HEK293 (cell line): ENCODE measurements around the gene ICAM4.

Experiments used
- CTCF ChIA-PET: fragments of 350-600 bp; formaldehyde crosslinking; extraction: SDS; loops from one replicate; lab custom pipeline; 2021; ENCODE audit warnings: antibody characterized with exemption; lab: Yijun Ruan, JAX
- POLR2A ChIA-PET: fragments of 300-600 bp; formaldehyde crosslinking; extraction: SDS; loops from one replicate; lab custom pipeline; 2020; ENCODE audit warnings: antibody characterized with exemption, inconsistent platforms; lab: Yijun Ruan, JAX
- H3K27ac ChIP-seq: fragments of 200-500 bp; sonication (Bioruptor generic); 2 replicates; pipeline ENCODE4 v1.5.1; 2014; ENCODE audit warnings: low read depth, low read length, control low read depth, inconsistent platforms; ENCODE audit errors: extremely low read depth
- H3K36me3 ChIP-seq, 2 experiments: fragments of 200-500 bp in 1 of 2; sonication (Bioruptor generic) in 1 of 2; 1 replicate in 1 of 2; 2 replicates in 1 of 2; pipeline ENCODE4 v1.5.1; 2014 to 2017; ENCODE audit warnings: inconsistent platforms in 2 of 2, low read length in 2 of 2; ENCODE audit not compliant: control insufficient read depth in 2 of 2, insufficient read depth in 1 of 2
- H3K4me1 ChIP-seq: fragments of 200-500 bp; sonication (Bioruptor generic); 2 replicates; pipeline ENCODE4 v1.5.1; 2014; ENCODE audit warnings: mild to moderate bottlenecking, low read length, inconsistent platforms; ENCODE audit not compliant: control insufficient read depth, insufficient read depth
- H3K4me3 ChIP-seq: 2 replicates; pipeline ENCODE4 v1.5.1; 2011; ENCODE audit warnings: low read depth, mild to moderate bottlenecking, control low read depth, low read length, moderate library complexity
- H3K9me3 ChIP-seq: fragments of 200-500 bp; sonication (Bioruptor generic); 2 replicates; pipeline ENCODE4 v1.5.1; 2014; ENCODE audit warnings: low read depth, low read length, inconsistent platforms; ENCODE audit not compliant: control insufficient read depth, insufficient read depth
- GLIS1 ChIP-seq: fragments of 450-650 bp; formaldehyde crosslinking; IDR thresholded peaks from 2 replicates; pipeline ENCODE4 v1.5.1; 2016; ENCODE audit warnings: missing biosample characterization, missing genetic modification characterization
- KLF16 ChIP-seq: fragments of 450-650 bp; formaldehyde crosslinking; IDR thresholded peaks from 2 replicates; pipeline ENCODE4 v1.5.1; 2017; ENCODE audit warnings: missing biosample characterization, missing genetic modification characterization
- OVOL3 ChIP-seq: fragments of 450-650 bp; formaldehyde crosslinking; IDR thresholded peaks from 2 replicates; pipeline ENCODE4 v1.5.1; 2016; ENCODE audit warnings: missing biosample characterization, missing genetic modification characterization
- TCF7L2 ChIP-seq: IDR thresholded peaks from 2 replicates; pipeline ENCODE4 v1.6.1; 2011; ENCODE audit warnings: low read depth, mild to moderate bottlenecking, inconsistent platforms, low read length, moderate library complexity, borderline replicate concordance
- YY2 ChIP-seq: fragments of 450-650 bp; formaldehyde crosslinking; IDR thresholded peaks from 2 replicates; pipeline ENCODE4 v1.5.1; 2016; ENCODE audit warnings: missing biosample characterization, missing genetic modification characterization
- ZNF133 ChIP-seq: fragments of 450-650 bp; formaldehyde crosslinking; IDR thresholded peaks from 2 replicates; pipeline ENCODE4 v1.5.1; 2016; ENCODE audit warnings: missing biosample characterization, missing genetic modification characterization
- ZNF157 ChIP-seq: fragments of 450-650 bp; formaldehyde crosslinking; IDR thresholded peaks from 2 replicates; pipeline ENCODE4 v1.5.1; 2016; ENCODE audit warnings: missing biosample characterization, missing genetic modification characterization
- ZNF16 ChIP-seq: fragments of 450-650 bp; formaldehyde crosslinking; IDR thresholded peaks from 2 replicates; pipeline ENCODE4 v1.5.1; 2016; ENCODE audit warnings: low read depth, missing biosample characterization, missing genetic modification characterization
- ZNF391 ChIP-seq: fragments of 450-650 bp; formaldehyde crosslinking; IDR thresholded peaks from 2 replicates; pipeline ENCODE4 v1.5.1; 2016; ENCODE audit warnings: low read depth, missing biosample characterization, missing genetic modification characterization, borderline replicate concordance
- ZNF449 ChIP-seq: fragments of 450-650 bp; formaldehyde crosslinking; IDR thresholded peaks from 2 replicates; pipeline ENCODE4 v1.5.1; 2017; ENCODE audit warnings: missing biosample characterization, mild to moderate bottlenecking, missing genetic modification characterization, moderate library complexity
- ZNF514 ChIP-seq: fragments of 450-650 bp; formaldehyde crosslinking; IDR thresholded peaks from 2 replicates; pipeline ENCODE4 v1.5.1; 2016; ENCODE audit warnings: missing biosample characterization, missing genetic modification characterization
- ZNF561 ChIP-seq: fragments of 450-650 bp; IDR thresholded peaks from 2 replicates; pipeline ENCODE4 v1.5.1; 2018; ENCODE audit warnings: missing biosample characterization, missing genetic modification characterization, borderline replicate concordance
- ZNF623 ChIP-seq: fragments of 450-650 bp; formaldehyde crosslinking; IDR thresholded peaks from 2 replicates; pipeline ENCODE4 v1.5.1; 2016; ENCODE audit warnings: missing biosample characterization, missing genetic modification characterization
- ZNF76 ChIP-seq: fragments of 450-650 bp; formaldehyde crosslinking; IDR thresholded peaks from 2 replicates; pipeline ENCODE4; 2016; ENCODE audit warnings: low read depth, missing biosample characterization, missing genetic modification characterization, borderline replicate concordance
- ZNF768 ChIP-seq: fragments of 450-650 bp; formaldehyde crosslinking; IDR thresholded peaks from 2 replicates; pipeline ENCODE4 v1.5.1; 2018; ENCODE audit warnings: missing biosample characterization, mild to moderate bottlenecking, missing genetic modification characterization
- ZNF776 ChIP-seq: fragments of 450-650 bp; formaldehyde crosslinking; IDR thresholded peaks from 2 replicates; pipeline ENCODE4 v1.5.0; 2017; ENCODE audit warnings: missing biosample characterization, missing genetic modification characterization, borderline replicate concordance
- TF ChIP-seq, protein P1 (sequence below): fragments of 450-650 bp; formaldehyde crosslinking; IDR thresholded peaks from 2 replicates; pipeline ENCODE4 v1.5.1; 2016; ENCODE audit warnings: missing biosample characterization, missing genetic modification characterization, low read depth

The ICAM4 gene

GRCh38 chr19:10252707-10253106 is 34.0 kb upstream of the ICAM4 start:
- no peaks in the 10 kb centered on the region for H3K9me3 ChIP-seq
- peak overlapping the region; percentile 26; the same call in 1 of the 2 replicates for H3K27ac ChIP-seq
- TF ChIP-seq, protein P1, sequence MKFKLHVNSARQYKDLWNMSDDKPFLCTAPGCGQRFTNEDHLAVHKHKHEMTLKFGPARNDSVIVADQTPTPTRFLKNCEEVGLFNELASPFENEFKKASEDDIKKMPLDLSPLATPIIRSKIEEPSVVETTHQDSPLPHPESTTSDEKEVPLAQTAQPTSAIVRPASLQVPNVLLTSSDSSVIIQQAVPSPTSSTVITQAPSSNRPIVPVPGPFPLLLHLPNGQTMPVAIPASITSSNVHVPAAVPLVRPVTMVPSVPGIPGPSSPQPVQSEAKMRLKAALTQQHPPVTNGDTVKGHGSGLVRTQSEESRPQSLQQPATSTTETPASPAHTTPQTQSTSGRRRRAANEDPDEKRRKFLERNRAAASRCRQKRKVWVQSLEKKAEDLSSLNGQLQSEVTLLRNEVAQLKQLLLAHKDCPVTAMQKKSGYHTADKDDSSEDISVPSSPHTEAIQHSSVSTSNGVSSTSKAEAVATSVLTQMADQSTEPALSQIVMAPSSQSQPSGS (tag by site-specific recombination), result peak; percentile 77
- no peak for TF ChIP-seq OVOL3 (tag by site-specific recombination)
- TF ChIP-seq, all 188 proteins: peak for 1
- Histone ChIP-seq H3K4me1 (no peaks in the 10 kb centered on the region), H3K4me3 (peak overlapping the region; percentile 100), H3K36me3 (peaks cover 21 to 41% of the 10 kb centered on the region in 2 experiments; a peak in 2 of 3 replicates)
- CTCF ChIA-PET, result interaction anchor here (1.1 kb wide), 1 partner anchor 150 kb away, joined by 4 read pairs; the partner anchor contains the start of gene ANGPTL6
- POLR2A ChIA-PET, result interaction anchor here (1.6 kb wide), 1 partner anchor 58 kb away, joined by 6 read pairs; the partner anchor contains the start of gene DNMT1

- Histone ChIP-seq H3K36me3 (peaks cover 25 to 55% of the 10 kb centered on the region in 2 experiments; a peak in 2 of 3 replicates), H3K9me3 (no peaks in the 10 kb centered on the region), H3K4me1 (no peaks in the 10 kb centered on the region), H3K27ac (no peak overlapping the region), H3K4me3 (no peak overlapping the region)
- TF ChIP-seq ZNF133 (tag by site-specific recombination) (no peak), ZNF623 (peak; percentile 97)
- ChIA-PET CTCF (interaction anchor here (0.6 to 1.6 kb wide), 3 partner anchors 131 to 324 kb away, joined by 3 to 5 read pairs (median 5); no protein-coding TSS in a partner anchor), POLR2A (interaction anchor here (0.6 to 0.9 kb wide), 2 partner anchors 37 to 133 kb away, joined by 3 read pairs; no protein-coding TSS in a partner anchor)
Observed at GRCh38 chr19:10254244-10254643, 32.5 kb upstream of the ICAM4 start.

DNA sequence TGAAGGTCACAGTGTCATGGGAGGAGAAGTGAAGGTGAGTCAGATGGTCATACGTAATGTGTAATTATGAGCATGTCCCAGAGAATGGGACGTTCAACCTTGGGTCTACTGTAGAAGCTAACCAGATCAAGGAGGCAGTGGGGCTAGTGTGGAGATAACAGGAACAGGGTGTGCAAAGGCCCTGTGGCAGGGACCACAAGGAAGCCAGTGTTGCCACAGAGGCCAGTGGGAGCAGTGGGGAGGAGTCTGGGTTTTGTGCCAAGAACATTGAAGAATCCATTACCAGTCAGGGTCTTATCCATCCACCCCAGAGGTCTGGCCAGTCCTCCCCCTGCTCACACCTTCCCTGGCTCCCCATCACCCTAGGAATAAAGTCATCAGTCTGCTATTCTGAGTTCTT is 31.4 kb upstream of the ICAM4 start:
- POLR2A ChIA-PET, result interaction anchor here (0.9 kb wide), 1 partner anchor 36 kb away, joined by 3 read pairs; no protein-coding TSS in a partner anchor
- H3K36me3 ChIP-seq, result peaks cover 25 to 64% of the 10 kb centered on the region in 2 experiments; a peak in 2 of 3 replicates
- CTCF ChIA-PET, result interaction anchor here (0.6 to 7.9 kb wide), 3 partner anchors 10 to 132 kb away, joined by 3 to 141 read pairs (median 3); no protein-coding TSS in a partner anchor

DNA sequence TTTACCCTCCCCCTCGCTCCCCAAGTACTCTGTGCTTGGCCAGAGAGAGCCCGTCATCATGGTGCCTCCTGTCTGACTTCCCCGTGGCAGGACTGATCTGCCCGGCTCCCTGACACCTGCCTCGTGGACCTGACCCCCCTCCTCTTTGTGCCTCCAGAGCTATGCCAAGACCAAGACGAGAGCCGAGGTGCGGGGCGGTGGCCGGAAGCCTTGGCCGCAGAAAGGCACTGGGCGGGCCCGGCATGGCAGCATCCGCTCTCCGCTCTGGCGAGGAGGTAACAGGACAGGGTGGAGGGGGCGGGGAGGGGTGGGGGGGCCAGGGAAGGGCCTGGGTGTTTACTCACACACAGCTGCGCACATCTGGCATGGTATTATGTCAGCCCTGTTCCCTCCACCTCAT is 30.2 kb upstream of the ICAM4 start:
- H3K4me3 ChIP-seq, result no peak overlapping the region
- no peak for TF ChIP-seq ZNF76
- TF ChIP-seq ZNF449 (tag by site-specific recombination), result no peak
- TF ChIP-seq ZNF776 (tag by site-specific recombination), result no peak
- no peak for TF ChIP-seq GLIS1
- no peak for TF ChIP-seq ZNF561 (tag by site-specific recombination)
- no peak for TF ChIP-seq KLF16
- no peak for TF ChIP-seq ZNF391 (tag by site-specific recombination)
- no peak for TF ChIP-seq ZNF514 (tag by site-specific recombination)
- TF ChIP-seq ZNF768, result no peak
- POLR2A ChIA-PET, result no interaction called here

More for the DNA sequence above, 31.4 kb upstream of the ICAM4 start:
- H3K9me3 ChIP-seq, result no peaks in the 10 kb centered on the region
- H3K27ac ChIP-seq, result no peak overlapping the region
- H3K4me1 ChIP-seq, result no peaks in the 10 kb centered on the region
- no peak for TF ChIP-seq ZNF157
- TF ChIP-seq TCF7L2, result no peak
- peak; percentile 99 for TF ChIP-seq ZNF623
- 0 out of 2 replicates have a peak, but pooled peaks have one; percentile 30 for TF ChIP-seq ZNF16 (tag by site-specific recombination)
- TF ChIP-seq YY2 (tag by site-specific recombination), result no peak
- no peak overlapping the region for H3K4me3 ChIP-seq

More for the DNA sequence above, 30.2 kb upstream of the ICAM4 start:
- no peaks in the 10 kb centered on the region for H3K4me1 ChIP-seq
- no peaks in the 10 kb centered on the region for H3K9me3 ChIP-seq
- H3K27ac ChIP-seq, result no peak overlapping the region
- peaks cover 25 to 64% of the 10 kb centered on the region in 2 experiments; a peak in 2 of 3 replicates for H3K36me3 ChIP-seq
- CTCF ChIA-PET, result interaction anchor here (0.6 to 7.9 kb wide), 6 partner anchors 30 to 399 kb away, joined by 3 to 141 read pairs (median 4); partner anchors contain the start of gene TYK2
